Colonic mucosa (tissue), 4 donors: ENCODE measurements around the gene CYP11A1. TPM values are rescaled to one million over a fixed set of nuclear protein-coding genes. Genes with fewer than 3 reads are reported as not detected.

Experiments
- DNase-seq: peaks from one replicate; pipeline ENCODE4 v3.0.0-alpha.2; 2020
- H3K27ac ChIP-seq: fragments of 200-600 bp; one replicate; pipeline ENCODE4 v1.8.0; 2021
- H3K27me3 ChIP-seq: fragments of 200-600 bp; one replicate; pipeline ENCODE4 v1.8.0; 2021
- H3K36me3 ChIP-seq: fragments of 200-600 bp; one replicate; pipeline ENCODE4 v1.8.0; 2021
- H3K4me1 ChIP-seq: fragments of 200-600 bp; one replicate; pipeline ENCODE4 v1.8.0; 2021; ENCODE audit warnings: mild to moderate bottlenecking
- H3K4me3 ChIP-seq: fragments of 200-600 bp; one replicate; pipeline ENCODE4 v1.8.0; 2021
- H3K9ac ChIP-seq, 2 donors: one replicate each; pipeline ENCODE4 v1.7.0; 2013; ENCODE audit warnings: control low read depth in 2 of 2, low read depth in 2 of 2, low read length in 2 of 2
- H3K9me3 ChIP-seq: fragments of 200-600 bp; one replicate; pipeline ENCODE4 v1.8.0; 2021
- intact Hi-C: fragments of 100-400 bp; cut with DNase I; formaldehyde crosslinking; loops from one replicate; pipeline ENCODE4 v1.14.1; 2022
- total RNA-seq, 2 donors: library from RNA; stranded (reverse); fragmentation: NEBNext Ultra II Directional in 1 of 2; extraction: Animal tissue kit (Norgen Biotek cat#: 25700) in 1 of 2; gene quantifications; one replicate each; pipeline ENCODE4 v1.2.1, GENCODE V29; 2021
- TF ChIP-seq, protein P1 (sequence below): fragments of 200-600 bp; IDR thresholded peaks from one replicate; pipeline ENCODE4 v1.8.0; 2022; ENCODE audit warnings: antibody characterized with exemption, mild to moderate bottlenecking
- donor health status: healthy.
- donor health status: DM: no; HTN: no; CAD: no.
- donor health status: DM: no; HTN: no; CAD: no.

The CYP11A1 gene
- total RNA-seq, 2 donors from 2014 or later: 1.3 TPM; not detected in 1

DNA sequence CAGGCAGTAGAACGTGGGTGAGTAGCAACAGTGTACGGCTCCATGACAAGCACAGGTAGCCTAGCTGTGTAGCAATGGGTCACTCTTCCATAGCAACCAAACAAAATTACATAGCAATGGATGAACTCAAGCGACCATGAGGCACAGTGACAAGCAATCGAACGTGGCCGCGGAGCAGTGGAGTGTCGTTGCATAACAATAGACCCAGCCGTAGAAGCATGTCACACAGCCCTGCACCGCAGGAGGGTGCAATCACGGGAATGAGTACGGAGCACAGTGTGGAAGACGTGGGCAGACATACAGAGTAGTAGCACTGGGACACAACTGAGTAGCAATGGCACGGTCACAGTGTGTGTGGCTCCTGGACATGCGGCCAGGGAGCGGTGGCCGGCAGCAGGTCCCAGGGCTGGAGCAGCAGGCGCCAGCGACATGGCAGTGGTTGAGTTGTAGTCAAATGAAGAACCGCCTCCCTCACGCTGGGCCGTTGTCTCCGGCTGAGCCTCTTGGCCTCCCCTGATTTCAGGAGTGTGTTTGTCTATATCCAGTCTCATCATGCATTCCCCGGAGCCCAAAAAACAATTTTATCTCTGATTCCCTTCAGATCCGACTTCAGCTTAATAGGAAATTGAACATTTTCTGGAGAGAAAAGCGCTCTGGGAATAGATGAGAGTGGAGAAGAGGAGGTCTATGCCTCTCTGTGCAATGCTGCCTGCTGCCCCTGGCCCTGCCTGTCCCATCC lies 67.2 kb downstream of the CYP11A1 start:
- Histone ChIP-seq H3K36me3 (no peaks in the 10 kb centered on the region), H3K4me1 (no peaks in the 10 kb centered on the region), H3K9me3 (no peaks in the 10 kb centered on the region), H3K27me3 (no peaks in the 10 kb centered on the region), H3K27ac (no peak overlapping the region), H3K9ac (no peak overlapping the region), H3K4me3 (no peak overlapping the region)
- intact Hi-C loops: no loop called here
- no peak for DNase-seq
- TF ChIP-seq, protein P1, sequence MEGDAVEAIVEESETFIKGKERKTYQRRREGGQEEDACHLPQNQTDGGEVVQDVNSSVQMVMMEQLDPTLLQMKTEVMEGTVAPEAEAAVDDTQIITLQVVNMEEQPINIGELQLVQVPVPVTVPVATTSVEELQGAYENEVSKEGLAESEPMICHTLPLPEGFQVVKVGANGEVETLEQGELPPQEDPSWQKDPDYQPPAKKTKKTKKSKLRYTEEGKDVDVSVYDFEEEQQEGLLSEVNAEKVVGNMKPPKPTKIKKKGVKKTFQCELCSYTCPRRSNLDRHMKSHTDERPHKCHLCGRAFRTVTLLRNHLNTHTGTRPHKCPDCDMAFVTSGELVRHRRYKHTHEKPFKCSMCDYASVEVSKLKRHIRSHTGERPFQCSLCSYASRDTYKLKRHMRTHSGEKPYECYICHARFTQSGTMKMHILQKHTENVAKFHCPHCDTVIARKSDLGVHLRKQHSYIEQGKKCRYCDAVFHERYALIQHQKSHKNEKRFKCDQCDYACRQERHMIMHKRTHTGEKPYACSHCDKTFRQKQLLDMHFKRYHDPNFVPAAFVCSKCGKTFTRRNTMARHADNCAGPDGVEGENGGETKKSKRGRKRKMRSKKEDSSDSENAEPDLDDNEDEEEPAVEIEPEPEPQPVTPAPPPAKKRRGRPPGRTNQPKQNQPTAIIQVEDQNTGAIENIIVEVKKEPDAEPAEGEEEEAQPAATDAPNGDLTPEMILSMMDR: no peak

DNA sequence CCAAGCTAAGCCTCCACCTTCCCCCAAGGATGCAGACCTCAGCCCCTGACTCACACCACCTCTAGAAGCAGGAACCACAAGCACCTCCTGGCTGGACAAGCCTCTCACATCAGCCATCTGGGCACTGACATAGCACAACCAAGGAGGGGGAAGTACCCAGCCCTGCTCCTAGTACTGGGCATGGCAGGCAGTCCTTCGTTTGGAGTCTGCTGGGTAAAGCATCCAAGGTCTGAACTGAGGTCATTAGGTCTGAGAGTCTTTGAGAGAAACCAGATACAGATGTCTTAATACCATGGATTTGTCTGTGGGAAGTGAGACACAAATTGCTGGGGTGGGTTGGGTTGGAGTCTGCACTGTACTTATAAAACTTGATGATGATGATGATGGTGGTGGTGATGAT lies 69.6 kb downstream of the CYP11A1 start:
- Histone ChIP-seq H3K4me1 (no peaks in the 10 kb centered on the region), H3K9ac (no peak overlapping the region), H3K4me3 (no peak overlapping the region), H3K27ac (no peak overlapping the region), H3K9me3 (no peaks in the 10 kb centered on the region), H3K27me3 (no peaks in the 10 kb centered on the region), H3K36me3 (no peaks in the 10 kb centered on the region)
- TF ChIP-seq, protein P1: no peak
- no peak for DNase-seq
- intact Hi-C loops: no loop called here

DNA sequence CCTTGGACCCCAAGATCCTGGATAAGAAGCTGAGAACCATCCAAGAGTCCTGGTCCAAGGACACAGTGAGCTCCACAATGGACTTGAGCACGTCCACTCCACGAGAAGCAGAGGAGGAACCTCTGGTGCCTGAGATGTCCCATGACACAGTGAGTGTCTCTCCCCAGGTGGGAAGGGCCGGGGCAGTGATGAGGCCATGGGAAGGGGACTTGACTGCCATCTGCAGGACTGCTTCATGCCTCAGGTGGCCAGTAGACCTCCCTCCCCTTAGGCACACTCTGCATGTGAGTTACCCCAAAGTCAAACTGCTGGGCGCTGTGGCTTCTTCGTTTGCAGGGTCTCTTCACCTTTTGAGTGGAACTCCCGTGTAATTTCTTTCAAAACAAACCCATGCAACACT lies 71.6 kb downstream of the CYP11A1 start:
- Histone ChIP-seq H3K9ac (no peak overlapping the region), H3K27me3 (no peaks in the 10 kb centered on the region), H3K36me3 (no peaks in the 10 kb centered on the region), H3K4me1 (no peaks in the 10 kb centered on the region), H3K4me3 (no peak overlapping the region), H3K27ac (no peak overlapping the region), H3K9me3 (no peaks in the 10 kb centered on the region)
- TF ChIP-seq, protein P1: no peak
- DNase-seq: no peak
- intact Hi-C loops: no loop called here

DNA sequence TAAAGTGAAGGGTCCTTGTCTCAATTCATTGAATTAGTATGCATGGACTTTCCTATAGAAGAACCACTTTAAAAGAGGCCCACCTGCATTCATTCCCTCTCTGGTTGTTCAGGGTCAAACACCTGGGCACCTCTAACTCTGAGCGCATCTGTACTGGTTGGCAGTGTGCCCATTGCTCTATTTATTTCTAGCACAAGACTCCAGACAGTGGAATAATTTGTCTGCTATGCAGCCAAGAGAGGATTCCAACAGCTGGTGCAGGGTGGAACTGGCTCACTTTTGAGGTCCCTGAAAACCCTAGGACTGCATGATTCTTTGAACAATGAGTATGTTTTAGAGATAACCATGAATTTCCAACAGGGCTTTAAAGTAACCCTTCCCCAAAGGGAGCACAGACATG lies 73.4 kb downstream of the CYP11A1 start:
- intact Hi-C loops: no loop called here
- DNase-seq: no peak
- Histone ChIP-seq H3K9me3 (no peaks in the 10 kb centered on the region), H3K4me1 (no peaks in the 10 kb centered on the region), H3K27ac (no peak overlapping the region), H3K9ac (no peak overlapping the region), H3K27me3 (no peaks in the 10 kb centered on the region), H3K36me3 (no peaks in the 10 kb centered on the region), H3K4me3 (no peak overlapping the region)
- TF ChIP-seq, protein P1: no peak

DNA sequence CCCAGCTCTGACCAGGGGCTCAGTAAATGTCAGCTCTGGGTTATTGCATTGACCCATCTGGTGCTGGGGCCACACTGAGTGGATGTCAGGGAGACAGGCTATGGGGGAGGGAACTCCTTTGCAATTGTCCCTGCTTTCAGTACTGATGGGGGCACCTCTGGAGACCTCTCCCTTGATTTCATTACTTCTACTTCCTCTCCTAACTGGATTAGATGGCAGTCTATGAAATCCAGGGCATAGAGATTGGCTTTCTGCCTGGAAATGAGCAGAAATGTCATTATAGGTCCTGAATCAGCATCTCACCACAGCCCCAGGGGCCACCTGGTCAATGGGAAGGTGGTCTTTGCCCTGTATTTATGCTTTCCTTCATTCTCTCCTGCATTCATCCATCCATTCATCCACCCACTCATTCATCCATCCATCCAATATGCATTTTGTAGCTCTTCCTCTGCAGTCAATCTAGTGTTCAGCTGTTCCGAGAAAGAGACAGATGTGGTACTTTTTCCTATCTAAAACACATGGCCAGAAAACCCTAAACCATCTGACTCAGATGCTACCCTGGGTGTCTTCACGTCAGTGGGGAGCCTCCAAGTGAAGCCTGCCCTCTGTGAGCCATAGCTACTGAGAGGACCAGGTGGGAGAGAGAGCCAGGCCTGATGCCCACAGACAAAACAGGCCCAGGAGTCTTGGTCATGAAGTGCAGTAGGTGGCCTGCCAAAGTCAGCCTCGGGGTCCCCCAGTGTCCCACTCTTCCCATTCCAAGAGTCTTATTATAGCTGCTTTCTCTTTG lies 74.2 kb downstream of the CYP11A1 start:
- intact Hi-C loops: no loop called here
- no peaks in the 10 kb centered on the region for H3K4me1 ChIP-seq
- no peak overlapping the region for H3K27ac ChIP-seq
- no peaks in the 10 kb centered on the region for H3K9me3 ChIP-seq
- no peaks in the 10 kb centered on the region for H3K36me3 ChIP-seq
- H3K27me3 ChIP-seq: no peaks in the 10 kb centered on the region
- no peak overlapping the region for H3K9ac ChIP-seq
- DNase-seq: no peak
- no peak overlapping the region for H3K4me3 ChIP-seq
- TF ChIP-seq, protein P1: no peak
